CD4-positive, alpha-beta T cell treated with Interleukin-6 at 100 ng/mL for 8 hours (primary cell): Measurements from ENCODE around the gene UHRF2.
"Not testable (repeated sequence)": the region's sequence is repeated elsewhere in the genome, so short reads cannot be mapped to it uniquely, and the experiment has no call there.

Experiments
- DNase-seq: peaks from one replicate; pipeline ENCODE4 v3.0.0-alpha.2; 2020; ENCODE audit warnings: mixed read lengths, low spot score

Gene UHRF2

DNA sequence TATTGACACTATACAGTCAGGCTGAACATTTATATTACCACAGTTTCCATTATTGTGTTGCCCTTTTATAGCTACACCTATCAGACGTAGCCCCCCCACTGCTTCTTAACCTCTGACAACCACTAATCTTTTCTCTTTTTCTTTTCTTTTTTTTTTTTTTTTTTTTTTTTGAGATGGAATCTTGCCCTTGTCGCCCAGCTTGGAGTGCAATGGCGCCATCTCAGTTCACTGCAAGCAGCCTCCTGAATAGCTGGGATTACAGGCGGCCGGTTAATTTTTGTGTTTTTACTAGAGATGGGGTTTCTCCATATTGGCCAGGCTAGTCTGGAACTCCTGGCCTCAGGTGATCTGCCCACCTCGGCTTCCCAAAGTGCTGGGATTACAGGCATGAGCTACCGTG is 75.4 kb downstream of the UHRF2 start:
- DNase-seq = no peak

GRCh38 chr9:6489099-6489498 is 76.1 kb downstream of the UHRF2 start:
- no peak for DNase-seq

- DNase-seq = no peak
Measured at GRCh38 chr9:6490863-6491262, 77.9 kb downstream of the UHRF2 start.

DNA sequence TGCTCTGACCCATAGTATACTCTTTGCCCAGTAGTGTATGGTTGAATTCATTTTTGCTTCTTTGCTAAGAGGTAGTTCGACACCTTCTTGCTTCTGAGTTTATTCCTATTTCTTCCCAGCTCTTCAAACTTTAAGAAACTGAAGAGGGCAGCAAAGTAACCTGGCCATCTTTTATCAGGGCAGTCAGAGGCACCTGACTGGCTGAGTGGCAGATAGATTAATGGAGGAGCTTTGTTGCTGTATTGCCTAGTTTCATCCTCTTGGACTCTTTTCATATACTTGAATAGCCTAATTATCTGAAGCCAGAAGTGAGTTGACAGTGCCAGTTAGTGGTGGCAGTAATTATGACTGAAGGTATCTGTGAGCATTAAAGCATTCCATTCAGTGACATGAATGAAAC is 82.5 kb downstream of the UHRF2 start:
- DNase-seq = no peak

DNA sequence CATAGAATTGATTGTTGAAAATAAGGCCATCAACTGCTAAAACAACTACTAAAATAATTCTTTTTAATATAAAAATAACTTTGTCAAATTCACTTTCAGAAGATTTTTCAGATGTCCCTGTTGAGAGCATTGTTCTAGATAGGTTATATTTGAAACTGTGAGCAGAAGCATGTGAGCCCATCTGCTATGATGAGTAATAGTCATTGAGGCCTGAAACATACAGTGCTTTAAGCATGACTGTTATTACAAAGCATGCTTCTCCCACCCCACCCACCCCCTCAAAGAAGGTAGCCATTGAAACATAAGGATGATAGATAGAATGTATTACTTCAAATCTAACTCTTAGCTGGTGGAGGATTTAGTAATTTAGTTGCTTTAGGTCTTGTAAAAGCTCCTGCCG is 86.0 kb downstream of the UHRF2 start:
- no peak for DNase-seq

DNA sequence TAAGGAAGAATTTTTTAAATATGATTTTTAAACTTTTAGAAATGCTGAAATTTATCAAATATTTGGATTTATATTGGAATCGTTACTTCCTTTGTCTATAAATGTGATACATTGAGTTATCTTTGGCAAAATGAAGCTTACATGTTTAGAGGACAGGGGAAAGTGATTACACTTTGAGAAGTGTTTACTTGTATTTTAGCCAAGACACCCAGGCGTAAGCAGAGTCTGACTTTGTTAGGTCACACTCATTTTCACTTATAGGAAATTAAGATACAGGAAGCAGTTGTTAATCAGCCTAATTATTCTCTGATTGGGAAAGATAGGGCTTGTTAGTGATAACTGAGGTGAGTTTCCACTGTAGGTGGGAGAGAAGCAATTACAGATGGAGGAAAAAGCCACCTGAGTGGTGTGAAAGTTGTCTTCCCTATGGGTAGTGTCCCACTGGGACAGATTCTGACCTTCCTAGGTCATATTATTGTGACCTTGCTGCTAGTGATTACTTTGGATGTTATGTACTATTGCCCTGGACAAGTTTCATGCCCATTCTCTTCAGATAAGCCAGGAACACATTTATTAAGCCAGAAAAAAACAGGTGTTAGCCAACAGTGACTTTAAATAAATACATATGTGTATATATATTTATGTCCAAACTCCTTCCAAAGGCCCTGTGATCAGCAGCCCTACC is 88.7 kb downstream of the UHRF2 start:
- no peak for DNase-seq

GRCh38 chr9:6502399-6502798 is 89.4 kb downstream of the UHRF2 start:
- no peak for DNase-seq

GRCh38 chr9:6506571-6506970 is 93.6 kb downstream of the UHRF2 start:
- DNase-seq = no peak

DNA sequence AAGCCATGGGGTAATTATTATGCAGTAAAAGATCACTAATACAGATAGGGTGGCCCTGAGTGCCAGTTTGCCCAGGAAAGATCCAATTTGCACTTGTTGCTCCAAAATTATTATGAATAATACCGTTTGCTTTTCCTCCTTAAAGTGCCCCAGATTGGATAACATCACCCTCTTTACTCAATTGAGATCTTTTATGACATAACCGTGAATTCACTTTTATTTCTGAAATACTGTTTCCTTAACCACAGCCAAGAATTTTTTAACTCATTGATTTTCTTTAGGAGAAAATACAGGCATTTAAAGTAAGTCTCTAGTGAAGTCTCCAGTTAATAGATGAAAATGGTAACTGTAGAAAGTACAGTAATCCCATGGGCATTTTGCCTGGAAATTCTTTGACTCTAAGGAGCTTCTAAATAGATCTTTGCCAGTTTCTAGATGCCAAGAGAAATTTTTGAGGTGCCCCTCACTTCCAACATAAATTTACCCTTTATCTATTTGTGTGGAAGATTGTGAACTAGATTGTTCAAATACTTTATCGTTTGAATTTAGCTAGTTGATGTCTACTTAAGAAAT is 99.2 kb downstream of the UHRF2 start:
- no peak for DNase-seq

- no peak for DNase-seq
Measured at GRCh38 chr9:6522263-6522662, 109.3 kb downstream of the UHRF2 start.

DNA sequence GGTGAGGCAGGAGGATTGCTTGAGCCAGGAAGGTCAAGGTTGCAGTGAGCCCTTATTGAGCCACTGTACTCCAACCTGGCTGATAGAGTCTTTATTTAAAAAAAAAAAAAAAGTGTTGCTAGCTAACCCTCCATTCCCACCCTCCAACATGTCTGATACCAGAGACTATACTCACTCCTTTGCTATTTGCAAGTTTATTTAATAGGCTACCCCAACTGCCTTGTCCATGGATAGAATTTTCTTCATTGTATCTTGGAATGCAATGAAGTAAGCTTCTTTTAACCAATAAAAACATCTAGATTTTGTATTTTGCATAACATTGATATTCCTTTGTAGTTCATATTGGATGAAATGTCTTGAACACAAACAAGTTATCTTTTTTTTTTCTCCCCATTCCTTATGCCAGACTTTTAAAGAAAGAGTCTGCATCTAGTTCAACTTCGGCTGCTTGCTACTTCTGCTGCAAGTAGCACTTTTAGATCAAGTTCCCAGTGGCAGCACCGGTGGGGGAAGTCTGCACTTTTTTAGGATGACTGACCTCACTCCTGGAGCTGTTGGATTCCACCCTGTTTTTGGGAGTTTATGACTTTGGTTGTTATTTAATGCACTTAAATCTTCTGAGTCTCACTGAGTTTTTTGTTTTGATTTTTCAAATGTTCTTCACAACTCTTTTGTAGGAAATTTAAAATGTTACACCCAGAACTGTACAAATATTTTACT is 112.5 kb downstream of the UHRF2 start:
- DNase-seq = no peak

GRCh38 chr9:6535594-6535993 is 122.6 kb downstream of the UHRF2 start:
- no peak for DNase-seq

DNA sequence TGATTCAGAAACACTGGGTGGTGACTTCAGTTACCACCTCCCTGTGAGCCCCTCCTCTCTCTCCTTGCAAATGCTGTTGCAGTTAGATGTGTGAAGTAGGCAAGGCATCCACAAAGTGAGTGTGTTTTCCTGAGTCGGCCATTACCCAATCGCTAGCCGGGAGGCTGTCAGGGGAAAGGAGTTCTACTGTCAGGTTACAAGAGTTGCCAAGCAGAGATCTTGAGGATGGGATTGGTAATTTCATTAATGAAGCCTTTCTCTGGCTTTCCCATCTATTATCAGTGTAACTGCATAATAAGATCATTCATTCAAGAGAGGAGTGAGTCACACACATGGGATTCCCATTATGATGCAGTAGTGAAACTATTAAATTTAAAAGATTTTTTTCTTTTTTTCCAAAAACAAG is 125.7 kb downstream of the UHRF2 start:
- DNase-seq = no peak

DNA sequence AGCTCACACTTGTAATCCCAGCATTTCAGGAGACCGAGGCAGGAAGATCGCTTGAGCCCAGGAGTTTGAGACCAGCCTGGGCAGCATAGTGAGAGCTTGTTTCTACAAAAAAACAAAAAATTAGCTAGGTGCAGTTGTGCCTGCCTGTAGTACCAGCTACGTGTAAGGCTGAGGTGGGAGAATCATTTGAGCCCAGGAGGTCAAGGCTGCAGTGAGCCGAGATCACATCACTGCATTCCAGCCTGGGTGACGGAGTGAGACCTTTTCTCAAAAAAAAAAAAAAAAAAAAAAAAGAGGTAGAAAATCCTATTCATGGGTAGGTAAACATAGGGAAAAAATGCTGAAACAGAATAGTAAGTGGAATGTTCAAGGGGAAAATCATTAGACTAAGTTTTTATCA is 129.6 kb downstream of the UHRF2 start:
- DNase-seq = not testable (repeated sequence)

GRCh38 chr9:6543204-6543603 is 130.2 kb downstream of the UHRF2 start:
- no peak for DNase-seq

DNA sequence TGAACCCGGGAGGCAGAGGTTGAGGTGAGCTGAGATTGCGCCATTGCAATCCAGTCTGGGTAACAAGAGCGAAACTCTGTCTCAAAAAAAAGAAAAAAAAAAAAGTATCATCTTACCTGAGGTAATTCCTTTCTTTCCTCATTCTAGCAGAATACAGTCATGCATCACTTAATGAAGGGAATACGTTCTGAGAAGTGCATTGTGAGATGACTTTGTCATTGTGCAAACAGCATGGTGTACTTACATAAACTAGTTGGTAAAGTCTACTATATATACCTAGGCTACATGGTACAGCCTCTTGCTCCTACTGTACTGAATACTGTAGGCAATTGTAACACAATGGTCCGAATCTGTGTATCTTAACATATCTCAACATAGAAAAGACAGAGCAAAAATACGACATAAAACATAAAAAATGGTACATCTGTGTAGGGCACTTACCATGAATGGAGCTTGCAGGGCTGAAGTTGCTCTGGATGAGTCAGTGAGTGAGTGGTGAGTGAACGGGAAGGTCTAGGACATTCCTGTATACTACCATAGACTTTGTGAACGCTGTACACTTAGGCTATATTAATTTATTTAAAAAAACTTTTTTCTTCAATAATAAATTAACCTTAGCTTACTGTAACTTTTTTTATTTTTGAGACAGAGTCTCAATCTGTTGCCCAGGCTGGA is 132.2 kb downstream of the UHRF2 start:
- DNase-seq = no peak

GRCh38 chr9:6549106-6549800 is 136.3 kb downstream of the UHRF2 start:
- no peak for DNase-seq

GRCh38 chr9:6551136-6551535 is 138.1 kb downstream of the UHRF2 start:
- DNase-seq = no peak

DNA sequence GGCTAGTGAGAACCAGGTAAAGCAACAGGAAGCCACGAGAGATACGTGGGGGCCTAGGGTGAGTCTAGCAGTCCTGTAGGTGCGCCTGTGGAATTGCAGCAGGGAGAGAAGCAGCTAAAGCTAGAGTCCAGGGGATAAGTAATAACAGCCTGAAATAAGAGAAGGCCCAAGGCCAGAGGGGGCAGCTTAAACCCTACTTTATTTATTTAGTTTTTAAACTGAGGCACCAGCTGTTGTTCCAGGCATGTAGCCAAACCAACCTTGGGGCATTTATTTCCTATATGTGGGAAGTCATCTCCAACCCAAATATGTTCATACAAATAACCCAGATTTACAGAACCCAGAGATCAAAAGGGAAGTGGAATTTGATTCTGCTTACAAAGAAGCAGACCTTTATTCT is 139.0 kb downstream of the UHRF2 start:
- no peak for DNase-seq

DNA sequence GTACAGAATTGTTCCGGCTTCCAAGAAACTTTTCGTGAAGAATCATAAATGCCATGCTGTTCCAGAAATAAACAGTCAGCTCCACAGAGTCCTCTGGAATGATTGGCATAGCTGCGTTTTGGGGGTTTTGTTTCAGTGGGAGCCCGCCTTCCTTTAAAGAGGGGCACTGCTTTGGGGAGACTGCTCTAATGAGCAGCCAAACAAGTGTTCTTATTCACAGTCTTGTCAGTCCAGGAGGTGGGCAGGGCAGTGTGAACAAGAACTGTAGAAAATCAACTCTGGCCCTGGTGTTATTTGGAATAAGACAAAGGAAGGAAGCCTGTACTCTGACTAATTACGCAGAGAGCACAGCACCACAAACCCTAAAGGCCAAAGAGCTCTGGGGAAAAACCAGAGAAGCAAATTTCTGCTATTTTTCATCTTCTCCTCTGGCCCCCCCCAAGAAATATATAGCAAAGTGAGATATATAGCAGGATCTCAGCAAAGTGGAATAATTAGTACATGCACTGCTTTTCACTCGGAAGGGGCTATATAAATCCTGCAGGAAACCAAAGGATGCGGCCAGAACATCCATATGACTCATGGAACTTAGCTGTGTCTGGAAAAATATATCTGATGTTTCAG is 139.6 kb downstream of the UHRF2 start:
- no peak for DNase-seq

GRCh38 chr9:6553866-6554265 is 140.9 kb downstream of the UHRF2 start:
- no peak for DNase-seq
